Nasal cavity respiratory epithelium epithelial cell of viscerocranial mucosa (primary cell): Measurements from ENCODE around the gene TAMM41. TPM values are rescaled to one million over a fixed set of nuclear protein-coding genes. Genes with fewer than 3 reads are reported as not detected.

Experiments used
- total RNA-seq: library from RNA; depleted of rRNA; stranded (reverse); fragments of >200 nt; gene quantifications from 2 replicates; pipeline ENCODE4 v1.2.3, GENCODE V29; 2014

Gene TAMM41
- 3.4 and 9.5 TPM in 2 replicates for total RNA-seq

GRCh38 chr3:11846281-11847266, at the start of gene TAMM41:
TSS of gene TAMM41 (minus strand) at chr3:11846885. CDS start at chr3:11846636, 249 bp downstream.

Other genes with a start within 250 kb of the TAMM41 start
- gene VGLL4, start 203.0 kb downstream of the TAMM41 start, total RNA-seq, result 29.7 and 56.7 TPM in 2 replicates
- under 0.01 and 0.14 TPM in 2 replicates for gene SYN2, start 157.5 kb upstream of the TAMM41 start, total RNA-seq